HG02588 (cell line): ENCODE results near the gene PSMA3.
"Not testable (repeated sequence)": the region's sequence is repeated elsewhere in the genome, so short reads cannot be mapped to it uniquely, and the experiment has no call there.

Source experiments
- ATAC-seq: cut with Tn5 transposase; IDR thresholded peaks from one replicate; pipeline ENCODE4 v1.9.1; 2021; ENCODE audit warnings: mild to moderate bottlenecking, moderate library complexity; ENCODE audit not compliant: unreplicated experiment

Gene PSMA3

GRCh38 chr14:58244556-58245387, at the start of gene PSMA3:
Gene PSMA3, plus strand, starts transcription at chr14:58244843. Its CDS starts 78 bp downstream, at chr14:58244921.
- peak; percentile 92 for ATAC-seq

- ATAC-seq = no peak
These were observed 48.4 kb upstream of the PSMA3 start for GRCh38 chr14:58196198-58196597.

DNA sequence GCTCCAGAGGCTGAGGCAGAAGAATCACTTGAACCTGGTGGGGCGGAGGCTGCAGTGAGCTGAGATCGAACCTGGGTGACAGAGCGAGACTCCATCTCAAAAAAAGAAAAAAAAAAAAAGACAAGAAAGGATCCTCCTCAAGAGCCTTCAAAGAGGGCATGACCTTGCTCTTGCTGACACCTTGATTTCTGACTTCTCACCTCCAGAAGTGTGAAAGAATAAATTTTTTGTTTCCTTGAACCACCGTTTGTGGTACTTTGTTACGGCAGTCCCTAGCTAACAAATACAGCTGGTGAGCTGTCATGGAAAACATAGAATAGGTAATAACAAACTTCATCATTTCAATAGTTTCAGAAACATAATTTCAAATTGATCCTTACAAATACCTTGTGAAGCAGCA, 46.6 kb upstream of the PSMA3 start:
- ATAC-seq = no peak

DNA sequence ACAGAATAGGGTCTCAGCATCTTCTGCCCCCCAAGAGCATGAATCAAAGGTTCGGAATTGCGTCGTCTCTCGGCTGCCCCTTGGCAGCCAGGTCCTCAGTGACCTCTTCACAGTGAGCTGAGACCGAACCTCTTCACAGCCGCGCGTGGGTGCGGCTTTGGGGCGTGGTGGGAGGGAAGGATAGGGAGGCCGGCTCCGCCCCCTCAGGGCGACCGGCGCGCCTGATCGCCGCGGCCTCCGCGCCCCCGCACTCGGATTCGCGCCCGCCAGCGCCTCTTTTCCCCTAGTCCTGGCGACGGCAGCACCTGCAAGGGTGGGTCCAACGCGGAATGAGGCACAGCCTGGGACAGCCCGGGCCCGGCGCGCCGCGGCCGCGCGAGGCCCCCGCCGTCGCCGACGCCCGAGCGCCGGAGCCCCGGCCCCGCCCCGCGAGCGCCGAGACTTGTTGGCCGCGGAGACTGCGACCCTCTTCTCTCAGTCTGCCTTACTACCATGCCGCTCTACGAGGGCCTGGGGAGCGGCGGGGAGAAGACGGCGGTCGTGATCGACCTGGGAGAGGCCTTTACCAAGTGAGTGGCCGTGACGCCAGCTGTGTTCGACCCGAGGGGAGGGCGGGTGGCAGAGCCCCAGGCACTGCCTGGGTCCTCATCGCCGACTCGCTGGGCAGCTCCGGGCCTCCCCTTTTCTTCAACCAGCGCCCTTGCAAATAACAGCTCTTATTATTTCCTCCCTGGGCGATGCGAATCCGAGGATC, 44.7 kb upstream of the PSMA3 start, which contains the start of gene ACTR10:
ACTR10 (plus strand) TSS at position 424 of the 754 bp plus-strand sequence; CDS start at position 493, 69 bp downstream.
- peak; percentile 94 for ATAC-seq

GRCh38 chr14:58200480-58200841, 44.2 kb upstream of the PSMA3 start:
- ATAC-seq = peak; percentile 10

DNA sequence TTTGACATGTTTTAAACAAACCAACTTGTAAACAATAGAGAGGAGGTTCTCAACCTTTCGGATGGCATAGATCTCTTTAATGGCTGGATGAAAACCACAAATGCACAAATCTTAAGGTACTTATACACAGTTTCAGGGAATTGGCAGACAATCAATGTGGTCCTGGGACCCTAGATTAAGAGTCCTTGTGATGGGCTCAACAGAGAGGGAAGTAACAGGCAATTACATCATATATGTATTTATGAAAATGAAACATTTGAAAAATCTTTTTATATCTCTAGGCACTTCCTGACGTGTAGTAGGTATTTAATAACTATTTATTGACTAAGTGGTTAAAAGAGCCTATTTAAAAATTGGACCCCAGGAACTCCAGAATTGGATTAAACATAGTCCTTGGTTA, 43.8 kb upstream of the PSMA3 start:
- no peak for ATAC-seq

DNA sequence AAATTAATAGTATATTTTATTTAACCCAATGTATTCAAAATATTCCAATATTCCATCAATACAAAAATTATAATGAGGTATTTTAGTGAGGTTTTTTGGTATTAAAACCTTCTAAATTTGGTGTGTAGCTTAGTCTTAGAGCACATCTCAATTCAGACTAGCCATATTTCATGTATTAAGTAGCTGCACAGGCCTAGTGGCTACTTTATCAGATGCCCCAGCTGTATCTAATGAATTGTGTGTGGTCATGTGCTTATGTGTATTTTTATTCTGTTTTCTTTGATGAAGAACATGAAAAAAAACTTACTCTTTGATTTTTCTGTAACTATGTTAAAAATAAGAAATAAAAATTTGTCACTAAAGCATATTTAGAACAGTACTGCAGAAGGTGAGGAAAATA, 31.5 kb upstream of the PSMA3 start:
- no peak for ATAC-seq

DNA sequence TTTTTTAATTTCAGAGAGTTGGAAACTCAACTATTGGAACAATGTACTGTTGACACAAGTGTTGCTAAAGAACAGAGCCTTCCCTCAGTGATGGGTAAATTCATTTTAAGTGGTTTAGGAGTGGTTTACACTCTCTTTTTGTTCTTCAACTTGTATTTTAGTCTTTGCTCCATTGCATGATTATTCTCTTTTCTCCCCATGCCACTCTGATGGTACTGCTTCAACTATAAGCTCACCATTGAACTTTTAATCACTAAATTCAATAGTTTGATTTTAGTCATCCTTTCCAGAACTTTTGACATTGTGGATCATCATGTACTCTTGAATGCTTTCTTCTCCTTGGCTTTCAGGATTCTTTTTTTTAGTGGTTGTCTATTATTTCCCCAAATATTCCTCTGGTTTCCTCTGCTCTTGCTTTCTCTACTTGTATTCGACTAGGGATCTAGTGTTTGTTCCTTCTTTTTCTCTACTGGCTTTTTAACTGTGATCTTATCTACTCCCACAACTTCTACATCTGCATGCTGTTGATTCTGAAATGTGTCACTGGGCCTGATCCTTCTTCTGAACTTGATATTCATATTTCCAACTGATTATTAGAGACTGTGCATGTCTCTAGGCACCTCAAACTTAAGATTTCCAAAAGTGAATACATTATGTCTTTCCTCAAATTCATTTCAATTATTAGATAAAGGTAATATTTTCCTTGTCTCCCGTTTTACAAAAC, 29.3 kb upstream of the PSMA3 start:
- ATAC-seq = no peak

GRCh38 chr14:58216544-58216943, 28.1 kb upstream of the PSMA3 start:
- no peak for ATAC-seq

DNA sequence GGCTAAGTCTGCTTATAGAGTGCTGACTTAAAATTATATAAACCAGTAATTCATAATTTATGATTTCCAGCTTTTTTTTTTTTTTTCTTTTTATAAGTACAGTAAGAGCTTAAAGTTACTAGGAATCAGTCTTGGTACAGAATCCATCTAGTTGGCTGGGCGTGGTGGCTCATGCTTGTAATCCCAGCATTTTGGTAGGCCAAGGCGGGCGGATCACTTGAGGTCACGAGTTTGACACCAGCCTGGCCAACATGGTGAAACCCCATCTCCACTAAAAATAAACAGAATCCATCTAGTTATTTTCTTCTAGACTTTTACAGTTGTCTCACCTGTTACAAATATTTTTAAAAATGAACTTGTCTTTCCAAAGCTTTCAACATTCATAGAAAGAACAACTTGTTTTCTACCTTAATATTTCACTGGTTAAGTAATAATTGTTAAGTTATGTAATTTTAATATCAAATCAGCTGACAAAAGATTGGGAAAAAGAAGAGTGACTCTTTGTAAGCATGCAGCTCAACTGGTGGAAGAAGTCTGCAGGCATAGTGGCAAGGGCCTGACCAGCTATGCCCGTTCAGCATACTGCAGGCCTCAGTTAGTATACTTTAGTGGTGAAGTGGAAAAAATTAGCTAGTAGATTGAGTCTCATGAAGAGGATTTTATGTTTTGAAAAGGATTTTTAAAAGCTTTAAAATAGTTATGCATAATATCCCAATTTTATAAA, 17.4 kb upstream of the PSMA3 start:
- ATAC-seq = no peak

DNA sequence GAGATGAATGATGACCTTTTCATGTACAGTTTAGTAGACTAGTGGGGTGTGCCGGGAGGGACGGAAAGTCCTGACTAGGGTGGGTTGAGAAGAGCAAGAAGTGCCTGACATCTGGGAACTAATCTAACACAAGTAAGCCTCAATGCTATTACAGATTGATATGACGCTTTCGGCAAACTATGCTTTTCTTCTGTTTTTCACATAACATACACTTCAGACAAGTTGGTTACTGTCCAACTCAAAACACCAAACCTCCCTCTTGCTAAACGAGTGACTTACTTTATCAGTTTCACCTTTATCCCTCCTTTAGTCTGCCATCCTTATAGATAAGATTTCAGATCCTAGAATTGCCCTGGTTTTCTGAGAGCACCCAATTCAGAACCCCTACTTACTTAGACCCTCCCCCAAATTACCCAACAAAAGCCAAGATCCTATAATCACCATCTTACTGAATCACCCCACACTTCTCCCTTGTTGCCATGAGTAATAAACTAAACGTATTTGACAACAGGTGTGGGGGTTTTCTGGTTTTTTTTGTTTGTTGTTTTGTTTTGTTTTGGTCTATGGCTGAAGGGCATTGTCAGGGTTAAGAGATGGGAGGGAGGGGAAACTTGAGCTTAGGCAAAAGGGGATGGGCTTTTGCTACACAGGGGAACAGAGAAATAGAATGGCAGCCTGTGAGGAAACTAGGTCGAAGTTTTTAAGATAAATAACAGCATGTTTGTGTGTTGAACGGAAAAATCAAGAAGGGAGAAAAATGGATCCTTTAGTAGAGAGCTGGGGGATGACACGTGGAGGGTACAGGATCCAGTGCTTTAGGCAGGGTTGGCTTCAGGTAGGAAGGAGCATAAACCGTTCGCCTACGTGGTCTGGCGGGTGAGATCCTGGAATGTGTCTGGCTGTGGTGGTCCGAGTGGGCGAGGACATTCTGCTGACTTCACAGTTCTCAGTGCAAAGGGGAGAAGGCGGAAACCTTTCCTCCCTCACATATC, 6.1 kb upstream of the PSMA3 start:
- no peak for ATAC-seq

DNA sequence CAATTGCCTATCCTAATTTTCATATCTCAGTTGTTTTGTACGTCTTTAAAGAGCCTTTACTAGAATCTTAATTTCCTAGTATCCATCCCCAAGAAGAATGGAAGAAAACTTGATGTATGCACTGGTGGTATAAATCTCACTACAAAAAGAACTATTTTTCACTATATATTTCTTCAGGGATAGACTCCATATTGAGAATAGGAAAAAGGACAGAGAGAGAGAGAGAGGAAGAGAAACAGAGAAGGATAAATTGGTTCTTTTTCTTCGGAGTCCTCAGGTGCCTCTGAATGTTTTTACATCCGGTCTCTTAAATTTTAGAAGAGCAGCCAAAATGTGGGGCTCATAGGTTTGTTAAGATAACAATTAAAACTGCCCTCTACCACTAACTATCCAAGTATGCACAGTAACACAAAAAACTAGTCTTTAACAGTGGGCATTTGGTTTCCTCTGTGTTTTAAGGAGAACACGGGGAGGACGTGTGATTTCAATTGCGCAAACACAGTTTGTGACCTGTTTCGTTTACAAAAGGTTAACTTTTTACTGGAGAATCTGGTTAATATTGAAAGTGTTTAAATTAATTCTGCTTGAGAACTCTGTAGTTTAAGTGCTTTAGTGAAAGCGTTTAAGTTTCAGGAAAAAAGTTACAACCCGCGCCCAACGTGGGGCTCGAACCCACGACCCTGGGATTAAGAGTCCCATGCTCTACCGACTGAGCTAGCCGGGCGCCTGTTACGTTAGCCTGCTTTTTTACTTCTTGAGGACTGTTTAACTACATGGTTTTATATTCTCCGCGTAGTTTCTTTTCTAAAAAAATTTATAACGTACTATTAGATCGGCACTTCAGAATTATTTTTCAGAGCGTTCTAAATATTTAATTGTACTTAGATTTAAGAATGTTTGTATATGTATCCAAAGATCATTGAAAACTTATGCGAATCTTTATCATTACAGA, 5.1 kb upstream of the PSMA3 start:
- no peak for ATAC-seq

- ATAC-seq = peak; percentile 36
These were observed 670 bp upstream of the PSMA3 start for GRCh38 chr14:58243790-58244555.

GRCh38 chr14:58245562-58245961, 919 bp downstream of the PSMA3 start:
- ATAC-seq = no peak

DNA sequence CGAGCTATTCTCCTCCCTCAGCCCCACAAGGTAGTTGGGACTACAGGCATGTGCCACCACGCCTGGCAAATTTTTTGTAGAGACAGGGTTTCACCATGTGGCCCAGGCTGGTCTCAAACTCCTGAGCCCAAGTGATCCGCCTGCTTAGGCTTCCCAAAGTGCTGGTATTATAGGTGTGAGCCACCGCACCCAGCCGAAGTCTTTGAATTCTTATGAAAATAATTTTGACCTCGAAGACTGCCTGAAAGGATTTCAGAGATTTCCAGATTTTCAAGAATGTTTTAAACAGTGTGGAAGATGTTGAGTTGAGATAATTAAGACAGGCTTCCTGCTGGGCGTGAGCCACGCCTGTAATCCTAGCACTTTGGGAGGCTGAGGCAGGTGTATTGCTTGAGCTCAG, 5.0 kb downstream of the PSMA3 start:
- no peak for ATAC-seq

- no peak for ATAC-seq
These were observed 13.5 kb downstream of the PSMA3 start for GRCh38 chr14:58258156-58258555.

GRCh38 chr14:58262005-58262404, 17.4 kb downstream of the PSMA3 start:
- not testable (repeated sequence) for ATAC-seq

GRCh38 chr14:58265401-58265800, 20.8 kb downstream of the PSMA3 start:
- no peak for ATAC-seq
